Uterus (tissue), 2 donors: Measurements from ENCODE around the gene GALNT1.

Experiments
- CTCF ChIP-seq, 4 experiments: fragments of 200-600 bp in 2 of 4; fragments of 450-650 bp in 2 of 4; sonication (generic) in 2 of 4; IDR thresholded peaks; one replicate each; pipeline ENCODE4 v1.5.1; 2016 to 2019; ENCODE audit warnings: antibody characterized with exemption in 4 of 4, mild to moderate bottlenecking in 2 of 4, moderate library complexity in 1 of 4
- POLR2A ChIP-seq, 2 donors: fragments of 450-650 bp; IDR thresholded peaks; one replicate each; pipeline ENCODE4 v1.6.1; 2016; ENCODE audit warnings: antibody characterized with exemption in 2 of 2, mild to moderate bottlenecking in 1 of 2, moderate library complexity in 1 of 2

- no peak for TF ChIP-seq CTCF (IDR thresholded peaks at IDR 0.05)
- no peak for TF ChIP-seq POLR2A (IDR thresholded peaks at IDR 0.05)
Observed at GRCh38 chr18:35683021-35683420, 101.5 kb downstream of the GALNT1 start.
